Type B pancreatic cell (in vitro differentiated cells): Measurements from ENCODE around the gene USP14. TPM values are rescaled to one million over a fixed set of nuclear protein-coding genes. Genes with fewer than 3 reads are reported as not detected.
"Not testable (repeated sequence)": the region's sequence is repeated elsewhere in the genome, so short reads cannot be mapped to it uniquely, and the experiment has no call there.

Source experiments
- DNase-seq: peaks from one replicate; pipeline ENCODE4 v3.0.0; 2021; ENCODE audit warnings: mixed read lengths; ENCODE audit not compliant: unreplicated experiment; ENCODE audit errors: extremely low spot score
- H3K27ac Mint-ChIP-seq: 2 replicates; pipeline ENCODE4 v1.8.0; 2021; ENCODE audit warnings: mild to moderate bottlenecking, mixed read lengths
- H3K27me3 Mint-ChIP-seq: 2 replicates; pipeline ENCODE4 v1.8.0; 2021; ENCODE audit warnings: mixed read lengths
- H3K36me3 Mint-ChIP-seq: 2 replicates; pipeline ENCODE4 v1.8.0; 2021; ENCODE audit warnings: mixed read lengths
- H3K4me1 Mint-ChIP-seq: one replicate; pipeline ENCODE4 v1.8.0; 2021; ENCODE audit warnings: mixed read lengths; ENCODE audit not compliant: unreplicated experiment
- H3K4me3 Mint-ChIP-seq: 2 replicates; pipeline ENCODE4 v1.8.0; 2021; ENCODE audit warnings: mild to moderate bottlenecking, mixed read lengths
- H3K9me3 Mint-ChIP-seq: 2 replicates; pipeline ENCODE4 v1.8.0; 2021; ENCODE audit warnings: mixed read lengths
- CTCF ChIP-seq: fragments of 200-600 bp; sonication (generic); conservative IDR thresholded peaks from 2 replicates; pipeline ENCODE4 v1.5.0; 2021; ENCODE audit warnings: antibody characterized with exemption, mild to moderate bottlenecking
- total RNA-seq: library from RNA; stranded (reverse); gene quantifications from 2 replicates; pipeline ENCODE4 v1.2.1, GENCODE V29; 2021; ENCODE audit warnings: low replicate concordance

USP14 gene
- total RNA-seq, 1 donor from 2014 or later = 59.5 TPM

DNA sequence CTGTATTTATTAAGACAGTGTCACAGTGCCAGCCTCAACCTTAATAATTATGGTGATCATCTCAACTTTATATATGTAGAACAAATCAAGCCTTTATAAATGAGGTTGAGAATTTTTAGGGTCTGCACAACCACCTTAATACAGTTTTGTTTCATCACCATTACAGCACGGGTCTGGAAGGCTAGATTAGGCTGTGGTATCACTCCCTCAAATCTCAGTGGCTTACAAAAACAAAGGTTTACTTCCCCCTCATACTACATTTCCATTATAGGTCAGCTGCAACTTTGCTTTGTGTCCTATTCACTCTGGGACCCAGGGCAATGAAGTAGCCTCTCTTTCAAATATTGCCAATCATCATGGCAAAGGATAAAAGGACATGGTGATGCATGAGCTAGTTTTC lies 23.3 kb upstream of the USP14 start:
- no peak for DNase-seq
- Mint-ChIP-seq H3K27ac (no peak overlapping the region), H3K36me3 (no peaks in the 10 kb centered on the region)

DNA sequence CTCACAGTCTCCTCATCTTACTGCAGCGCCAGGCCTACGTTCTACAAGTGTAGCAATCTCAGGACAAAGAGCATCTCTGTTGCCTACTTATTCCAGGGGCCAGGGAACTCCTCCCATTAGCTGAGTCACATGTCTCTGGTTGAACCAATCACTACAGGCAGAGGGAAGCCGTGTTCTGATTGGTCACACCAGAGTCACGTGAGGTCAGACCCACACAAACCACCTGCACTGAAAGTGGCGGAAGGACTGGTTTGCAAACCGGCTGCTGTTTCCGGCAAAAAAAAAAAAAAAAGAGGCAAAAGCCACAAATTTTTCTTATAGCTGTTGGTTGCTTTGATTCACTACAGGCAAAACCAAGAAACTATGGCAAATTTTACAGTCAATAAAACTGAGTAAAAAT lies 21.9 kb upstream of the USP14 start:
- no peak for TF ChIP-seq CTCF
- no peaks in the 10 kb centered on the region for H3K4me1 Mint-ChIP-seq
- H3K36me3 Mint-ChIP-seq = no peaks in the 10 kb centered on the region
- H3K4me3 Mint-ChIP-seq = no peak overlapping the region
- no peak for DNase-seq
- H3K27ac Mint-ChIP-seq = no peak overlapping the region
- peaks cover 1% of the 10 kb centered on the region for H3K27me3 Mint-ChIP-seq
- H3K9me3 Mint-ChIP-seq = no peaks in the 10 kb centered on the region

More for the DNA sequence above, 23.3 kb upstream of the USP14 start:
- TF ChIP-seq CTCF = no peak
- Mint-ChIP-seq H3K4me1 (no peaks in the 10 kb centered on the region), H3K4me3 (no peak overlapping the region), H3K27me3 (no peaks in the 10 kb centered on the region), H3K9me3 (no peaks in the 10 kb centered on the region)

DNA sequence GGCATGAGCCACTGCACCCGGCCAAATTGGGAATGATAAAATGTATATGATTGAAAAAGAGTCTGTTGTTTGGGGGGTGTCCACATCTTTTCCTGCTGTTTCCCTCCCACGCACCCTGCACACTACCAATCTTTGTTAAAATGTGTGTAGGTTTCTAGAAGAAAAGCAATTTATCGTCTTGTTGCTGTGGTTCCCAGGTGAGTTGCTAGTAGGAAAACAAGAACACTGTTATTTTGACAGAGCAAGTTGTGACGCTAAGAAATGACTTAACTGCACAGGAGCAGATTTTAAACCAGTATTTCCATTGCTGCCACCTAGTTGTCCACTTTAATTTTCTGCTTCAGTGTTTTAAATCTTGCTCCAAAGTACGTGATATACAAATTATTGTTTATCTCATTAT lies 21.0 kb upstream of the USP14 start:
- Mint-ChIP-seq H3K27me3 (peaks cover 6% of the 10 kb centered on the region), H3K4me1 (no peaks in the 10 kb centered on the region), H3K4me3 (no peak overlapping the region), H3K36me3 (no peaks in the 10 kb centered on the region), H3K27ac (no peak overlapping the region), H3K9me3 (no peaks in the 10 kb centered on the region)
- no peak for TF ChIP-seq CTCF
- DNase-seq = no peak

- H3K27ac Mint-ChIP-seq = no peak overlapping the region
- no peaks in the 10 kb centered on the region for H3K36me3 Mint-ChIP-seq
- H3K9me3 Mint-ChIP-seq = no peaks in the 10 kb centered on the region
- no peak overlapping the region for H3K4me3 Mint-ChIP-seq
- no peak for TF ChIP-seq CTCF
- DNase-seq = no peak
- H3K27me3 Mint-ChIP-seq = peaks cover 10% of the 10 kb centered on the region
- no peaks in the 10 kb centered on the region for H3K4me1 Mint-ChIP-seq
Observed at GRCh38 chr18:140670-141266, 17.6 kb upstream of the USP14 start.

DNA sequence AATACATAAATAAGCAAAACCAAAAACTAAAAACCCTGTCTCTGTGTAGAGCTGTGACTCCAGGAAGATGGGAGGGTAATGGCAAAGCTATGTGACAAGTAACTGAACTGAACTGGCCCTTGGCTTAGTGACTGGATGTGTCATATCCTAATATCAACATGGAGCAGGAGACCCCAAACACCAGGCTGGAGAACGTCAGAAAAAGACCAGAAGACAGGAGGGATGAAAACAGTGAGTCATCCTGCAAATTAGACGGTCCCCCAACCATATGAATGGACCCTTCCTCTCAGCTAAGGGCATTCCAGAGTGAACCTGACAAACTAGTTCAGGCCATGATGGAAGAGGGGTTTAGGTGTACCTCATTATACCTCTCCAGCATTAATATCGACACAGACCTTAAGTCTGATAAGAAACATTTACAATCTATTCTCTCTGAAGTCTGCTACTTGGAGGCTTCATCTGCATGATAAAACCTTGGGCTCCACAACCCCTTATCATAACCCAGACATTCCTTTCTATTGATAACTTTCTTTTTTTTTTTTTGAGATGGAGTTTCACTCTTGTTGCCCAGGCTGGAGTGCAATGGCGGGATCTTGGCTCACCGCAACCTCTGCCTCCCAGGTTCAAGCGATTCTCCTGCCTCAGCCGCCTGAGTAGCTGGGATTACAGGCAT lies 15.6 kb upstream of the USP14 start:
- H3K36me3 Mint-ChIP-seq = not testable (repeated sequence)

GRCh38 chr18:148841-149240 lies 9.5 kb upstream of the USP14 start:
- H3K36me3 Mint-ChIP-seq = no peaks in the 10 kb centered on the region
- H3K9me3 Mint-ChIP-seq = no peaks in the 10 kb centered on the region
- no peak overlapping the region for H3K4me3 Mint-ChIP-seq
- no peak for DNase-seq
- no peaks in the 10 kb centered on the region for H3K4me1 Mint-ChIP-seq
- peaks cover 34% of the 10 kb centered on the region for H3K27me3 Mint-ChIP-seq
- TF ChIP-seq CTCF = no peak
- H3K27ac Mint-ChIP-seq = no peak overlapping the region

More for the DNA sequence above, 15.6 kb upstream of the USP14 start:
- H3K4me1 Mint-ChIP-seq, H3K4me3 Mint-ChIP-seq, H3K27ac Mint-ChIP-seq, H3K9me3 Mint-ChIP-seq, DNase-seq: not testable (repeated sequence)
- H3K27me3 Mint-ChIP-seq = peaks cover 10% of the 10 kb centered on the region
